GM19372 (cell line): Measurements from ENCODE around the gene LRRK1.
"Not testable (repeated sequence)": the region's sequence is repeated elsewhere in the genome, so short reads cannot be mapped to it uniquely, and the experiment has no call there.

Experiments used
- ATAC-seq: cut with Tn5 transposase; IDR thresholded peaks from one replicate; pipeline ENCODE4 v1.9.1; 2021; ENCODE audit warnings: mild to moderate bottlenecking, low read depth, moderate library complexity; ENCODE audit not compliant: unreplicated experiment

The LRRK1 gene

GRCh38 chr15:101086394-101087171 lies 167.4 kb downstream of the LRRK1 start:
- no peak for ATAC-seq

GRCh38 chr15:101087172-101087769 lies 168.1 kb downstream of the LRRK1 start:
- no peak for ATAC-seq

GRCh38 chr15:101088271-101088670 lies 169.1 kb downstream of the LRRK1 start:
- ATAC-seq = no peak

GRCh38 chr15:101088788-101089578 lies 169.8 kb downstream of the LRRK1 start:
- ATAC-seq = peak; percentile 88

- no peak for ATAC-seq
Measured at GRCh38 chr15:101089579-101090427, 170.6 kb downstream of the LRRK1 start.

- ATAC-seq = no peak
Measured at GRCh38 chr15:101090428-101090790, 171.3 kb downstream of the LRRK1 start.

GRCh38 chr15:101091080-101092017 lies 172.2 kb downstream of the LRRK1 start:
- ATAC-seq = no peak

DNA sequence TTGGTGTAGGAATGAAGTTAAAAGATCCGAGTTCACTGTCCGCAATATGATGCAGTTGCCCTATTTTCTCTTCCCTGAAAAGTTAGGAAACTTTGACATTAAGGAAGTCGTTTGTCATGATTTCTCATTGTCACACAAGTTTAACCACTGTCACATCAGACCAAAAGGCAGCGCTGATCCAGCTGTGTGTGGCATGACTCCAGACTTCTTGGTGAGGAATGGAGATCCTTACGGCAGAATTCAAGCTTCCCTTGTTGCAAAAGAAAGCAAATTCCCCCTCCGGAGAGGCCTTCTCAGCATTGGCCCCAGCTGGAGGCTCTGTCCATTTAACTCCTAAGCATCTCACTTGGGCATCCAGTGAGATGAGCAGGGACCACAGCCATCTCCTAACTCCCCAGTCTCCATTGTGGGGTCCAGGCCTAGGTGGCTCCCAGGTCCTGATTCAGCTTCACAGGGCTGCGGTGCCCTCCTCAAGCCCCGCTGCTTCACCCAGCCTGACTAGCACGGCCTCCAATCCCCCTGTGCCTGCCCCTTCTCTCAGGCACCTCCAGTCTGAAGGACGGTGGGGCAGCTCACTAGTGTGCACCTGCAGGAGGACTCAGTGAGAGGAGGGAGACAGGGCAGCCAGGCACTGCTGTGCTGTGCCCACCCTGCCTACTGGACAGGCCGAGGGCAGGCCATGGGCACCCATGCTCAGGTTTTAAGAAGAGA lies 173.2 kb downstream of the LRRK1 start:
- ATAC-seq = no peak

GRCh38 chr15:101092867-101093202 lies 173.7 kb downstream of the LRRK1 start:
- ATAC-seq = no peak

DNA sequence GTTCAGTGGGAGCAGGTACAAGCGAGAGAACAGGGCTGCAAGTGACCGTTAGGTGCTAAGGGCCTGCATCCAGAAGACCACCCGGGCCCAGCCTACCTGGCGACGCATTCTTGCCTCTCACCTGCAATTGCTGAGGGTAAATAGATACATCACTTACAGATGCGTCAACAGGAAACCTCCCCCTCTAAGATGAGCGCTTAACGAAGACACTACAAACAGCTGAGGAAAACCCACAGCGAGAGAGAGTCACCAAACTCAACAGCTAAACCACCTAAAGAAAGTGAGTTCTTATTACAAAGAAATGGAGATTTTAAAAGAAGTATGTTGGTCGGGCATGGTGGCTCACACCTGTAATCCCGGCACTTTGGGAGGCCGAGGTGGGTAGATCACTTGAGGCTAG lies 174.8 kb downstream of the LRRK1 start:
- no peak for ATAC-seq

GRCh38 chr15:101095796-101096406 lies 176.7 kb downstream of the LRRK1 start:
- ATAC-seq = not testable (repeated sequence)

GRCh38 chr15:101097111-101097510 lies 178.0 kb downstream of the LRRK1 start:
- ATAC-seq = no peak

DNA sequence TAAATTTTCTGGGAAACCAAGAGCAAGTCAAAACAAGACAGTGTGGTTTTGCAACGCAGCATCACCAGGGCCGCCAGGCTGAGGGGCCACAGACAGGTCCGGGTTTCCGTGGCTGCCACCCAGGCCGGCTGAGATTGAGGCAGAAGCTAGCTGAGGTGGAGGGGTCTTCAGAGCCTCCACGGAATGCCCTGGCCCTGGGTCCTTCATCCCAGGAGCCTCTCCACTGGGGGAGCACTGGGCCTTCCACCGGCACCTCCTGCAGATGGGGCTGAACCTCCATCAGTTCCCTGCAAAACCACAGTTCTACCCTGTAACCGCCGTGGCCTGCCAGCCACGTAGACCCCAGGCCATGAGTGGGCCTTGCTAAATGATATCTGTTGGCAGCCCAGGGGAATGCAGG lies 180.0 kb downstream of the LRRK1 start:
- no peak for ATAC-seq

DNA sequence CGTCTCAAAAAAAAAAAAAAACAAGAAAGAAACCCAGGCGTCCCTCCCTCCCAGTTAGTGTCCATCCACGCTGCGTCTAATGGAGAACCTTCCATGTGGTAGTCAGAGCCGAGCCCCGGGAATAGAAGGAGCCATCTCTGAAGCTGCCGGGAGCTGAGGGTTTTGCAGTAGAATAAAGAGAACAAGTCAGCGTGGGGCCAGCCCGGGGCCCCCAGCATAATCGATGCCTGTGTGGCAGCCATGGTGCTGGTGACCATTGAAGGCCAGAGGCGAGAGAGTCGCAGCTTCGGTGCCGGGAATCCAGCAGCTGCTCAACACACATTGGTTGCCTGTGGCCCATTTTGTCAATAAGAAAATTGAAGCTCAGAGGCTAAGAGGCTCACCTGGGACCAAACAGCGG lies 181.0 kb downstream of the LRRK1 start:
- no peak for ATAC-seq

GRCh38 chr15:101100593-101101442 lies 181.7 kb downstream of the LRRK1 start:
- no peak for ATAC-seq

DNA sequence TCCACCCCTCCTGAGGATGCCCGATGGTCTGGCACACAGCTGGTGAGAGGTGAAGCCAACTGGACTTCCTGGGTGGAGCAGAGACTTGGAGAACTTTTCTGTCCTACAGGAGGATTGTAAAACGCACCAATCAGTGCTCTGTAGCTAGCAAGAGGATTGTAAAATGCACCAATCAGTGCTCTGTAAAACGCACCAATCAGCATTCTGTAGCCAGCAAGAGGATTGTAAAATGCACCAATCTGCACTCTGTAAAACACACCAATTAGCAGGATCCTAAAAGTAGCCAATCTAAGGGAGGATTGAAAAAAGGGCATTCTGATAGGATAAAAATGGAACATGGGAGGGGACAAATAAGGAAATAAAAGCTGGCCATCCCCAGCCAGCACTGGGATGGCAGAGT lies 182.5 kb downstream of the LRRK1 start:
- no peak for ATAC-seq

GRCh38 chr15:101102746-101103145 lies 183.6 kb downstream of the LRRK1 start:
- ATAC-seq = no peak

DNA sequence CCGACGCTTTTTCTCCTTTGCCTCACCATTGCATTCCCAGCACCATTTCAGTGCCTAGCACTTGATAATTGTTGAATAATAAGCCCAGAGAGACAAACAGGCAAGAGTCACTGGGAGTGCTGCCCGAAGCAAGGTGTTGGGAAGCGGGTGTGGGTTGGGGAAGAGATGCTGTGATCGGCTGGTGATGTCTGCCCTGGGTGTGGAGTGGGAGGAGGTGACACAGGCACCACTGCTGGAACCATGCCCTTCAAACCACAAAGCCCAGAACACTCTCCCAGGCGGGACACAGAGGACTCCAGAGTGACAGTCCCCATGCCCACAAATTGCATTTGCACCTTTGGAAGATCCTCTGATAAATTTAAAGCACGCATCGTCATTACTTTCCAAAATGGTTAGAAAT lies 184.4 kb downstream of the LRRK1 start:
- ATAC-seq = no peak
